Stimulated activated naive CD4-positive, alpha-beta T cell treated with Interleukin-2 at 50 U/mL for 16 hours (primary cell): Measurements from ENCODE around the gene RACGAP1.

Source experiments
- DNase-seq: peaks from one replicate; lab custom pipeline; 2025; lab: John Stamatoyannopoulos, UW

Gene RACGAP1

GRCh38 chr12:49939707-49940106 lies 85.6 kb downstream of the RACGAP1 start:
- DNase-seq: no peak

GRCh38 chr12:49939307-49939706 lies 86.0 kb downstream of the RACGAP1 start:
- no peak for DNase-seq
